HL-60 (cell line): ENCODE results near the gene CRABP2.

Experiments used
- CTCF ChIP-seq: IDR thresholded peaks from one replicate; pipeline ENCODE4 v1.5.1; 2011; ENCODE audit warnings: low read length, control low read depth, inconsistent platforms; ENCODE audit not compliant: insufficient read depth
- POLR2AphosphoS5 ChIP-seq: IDR thresholded peaks from 2 replicates; pipeline ENCODE4 v1.6.1; 2012; ENCODE audit warnings: low read depth
- REST ChIP-seq: IDR thresholded peaks from 2 replicates; pipeline ENCODE4 v1.6.1; 2012; ENCODE audit warnings: low read depth; ENCODE audit not compliant: insufficient replicate concordance

DNA sequence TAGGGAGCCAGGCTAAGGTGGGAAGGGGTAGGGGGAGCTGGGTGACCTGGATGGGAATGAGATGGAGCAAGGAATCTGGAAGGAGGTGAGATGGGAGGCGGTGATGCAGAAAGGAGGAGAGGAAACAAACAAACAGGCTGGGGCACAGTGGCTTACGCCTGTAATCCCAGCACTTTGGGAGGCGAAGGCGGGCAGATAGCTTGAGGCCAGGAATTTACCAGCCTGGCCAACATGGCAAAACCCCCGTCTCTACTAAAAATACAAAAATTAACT, 10.8 kb downstream of the CRABP2 start:
- TF ChIP-seq REST: no peak
- no peak for TF ChIP-seq CTCF
- TF ChIP-seq POLR2AphosphoS5: no peak
